PFSK-1 (cell line): ENCODE data around the gene CD44.

ENCODE experiments used
- FOXP2 ChIP-seq: optimal IDR thresholded peaks from 2 replicates; pipeline ENCODE3; 2011; ENCODE audit warnings: borderline replicate concordance, control low read depth, inconsistent platforms; ENCODE audit not compliant: insufficient read depth; ENCODE audit errors: extremely low read length, extremely low read depth
- POLR2AphosphoS5 ChIP-seq: IDR thresholded peaks from 2 replicates; pipeline ENCODE4 v1.6.1; 2012; ENCODE audit warnings: low read depth, mild to moderate bottlenecking, control low read depth, low read length, moderate library complexity
- SIN3A ChIP-seq: IDR thresholded peaks from 2 replicates; pipeline ENCODE4 v1.6.1; 2012; ENCODE audit warnings: mild to moderate bottlenecking, low read length, moderate library complexity, borderline replicate concordance; ENCODE audit not compliant: insufficient read depth
- TAF1 ChIP-seq: IDR thresholded peaks from 2 replicates; pipeline ENCODE4 v1.6.1; 2012; ENCODE audit warnings: low read length, control low read depth, borderline replicate concordance; ENCODE audit not compliant: insufficient read depth
- TF ChIP-seq, protein P1 (sequence below), 2 experiments: IDR thresholded peaks; 2 replicates each; pipeline versions ENCODE4 v1.6.1 to v1.8.0; 2011 to 2012; ENCODE audit warnings: low read depth in 2 of 2, low read length in 2 of 2, control low read depth in 1 of 2, inconsistent platforms in 1 of 2, mild to moderate bottlenecking in 1 of 2, moderate library complexity in 1 of 2; ENCODE audit not compliant: insufficient read depth in 1 of 2

CD44 gene

DNA sequence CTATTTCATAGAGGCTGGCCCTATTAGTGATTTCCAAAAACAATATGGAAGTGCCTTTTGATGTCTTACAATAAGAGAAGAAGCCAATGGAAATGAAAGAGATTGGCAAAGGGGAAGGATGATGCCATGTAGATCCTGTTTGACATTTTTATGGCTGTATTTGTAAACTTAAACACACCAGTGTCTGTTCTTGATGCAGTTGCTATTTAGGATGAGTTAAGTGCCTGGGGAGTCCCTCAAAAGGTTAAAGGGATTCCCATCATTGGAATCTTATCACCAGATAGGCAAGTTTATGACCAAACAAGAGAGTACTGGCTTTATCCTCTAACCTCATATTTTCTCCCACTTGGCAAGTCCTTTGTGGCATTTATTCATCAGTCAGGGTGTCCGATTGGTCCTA lies 91.4 kb downstream of the CD44 start:
- TF ChIP-seq, protein P1, sequence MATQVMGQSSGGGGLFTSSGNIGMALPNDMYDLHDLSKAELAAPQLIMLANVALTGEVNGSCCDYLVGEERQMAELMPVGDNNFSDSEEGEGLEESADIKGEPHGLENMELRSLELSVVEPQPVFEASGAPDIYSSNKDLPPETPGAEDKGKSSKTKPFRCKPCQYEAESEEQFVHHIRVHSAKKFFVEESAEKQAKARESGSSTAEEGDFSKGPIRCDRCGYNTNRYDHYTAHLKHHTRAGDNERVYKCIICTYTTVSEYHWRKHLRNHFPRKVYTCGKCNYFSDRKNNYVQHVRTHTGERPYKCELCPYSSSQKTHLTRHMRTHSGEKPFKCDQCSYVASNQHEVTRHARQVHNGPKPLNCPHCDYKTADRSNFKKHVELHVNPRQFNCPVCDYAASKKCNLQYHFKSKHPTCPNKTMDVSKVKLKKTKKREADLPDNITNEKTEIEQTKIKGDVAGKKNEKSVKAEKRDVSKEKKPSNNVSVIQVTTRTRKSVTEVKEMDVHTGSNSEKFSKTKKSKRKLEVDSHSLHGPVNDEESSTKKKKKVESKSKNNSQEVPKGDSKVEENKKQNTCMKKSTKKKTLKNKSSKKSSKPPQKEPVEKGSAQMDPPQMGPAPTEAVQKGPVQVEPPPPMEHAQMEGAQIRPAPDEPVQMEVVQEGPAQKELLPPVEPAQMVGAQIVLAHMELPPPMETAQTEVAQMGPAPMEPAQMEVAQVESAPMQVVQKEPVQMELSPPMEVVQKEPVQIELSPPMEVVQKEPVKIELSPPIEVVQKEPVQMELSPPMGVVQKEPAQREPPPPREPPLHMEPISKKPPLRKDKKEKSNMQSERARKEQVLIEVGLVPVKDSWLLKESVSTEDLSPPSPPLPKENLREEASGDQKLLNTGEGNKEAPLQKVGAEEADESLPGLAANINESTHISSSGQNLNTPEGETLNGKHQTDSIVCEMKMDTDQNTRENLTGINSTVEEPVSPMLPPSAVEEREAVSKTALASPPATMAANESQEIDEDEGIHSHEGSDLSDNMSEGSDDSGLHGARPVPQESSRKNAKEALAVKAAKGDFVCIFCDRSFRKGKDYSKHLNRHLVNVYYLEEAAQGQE (IDR thresholded peaks at IDR 0.05; ENCODE audit: insufficient read depth in 1 of 2, low read depth in 2 of 2, low read length in 2 of 2): no peak
- TF ChIP-seq POLR2AphosphoS5: no peak
- TF ChIP-seq FOXP2: no peak

DNA sequence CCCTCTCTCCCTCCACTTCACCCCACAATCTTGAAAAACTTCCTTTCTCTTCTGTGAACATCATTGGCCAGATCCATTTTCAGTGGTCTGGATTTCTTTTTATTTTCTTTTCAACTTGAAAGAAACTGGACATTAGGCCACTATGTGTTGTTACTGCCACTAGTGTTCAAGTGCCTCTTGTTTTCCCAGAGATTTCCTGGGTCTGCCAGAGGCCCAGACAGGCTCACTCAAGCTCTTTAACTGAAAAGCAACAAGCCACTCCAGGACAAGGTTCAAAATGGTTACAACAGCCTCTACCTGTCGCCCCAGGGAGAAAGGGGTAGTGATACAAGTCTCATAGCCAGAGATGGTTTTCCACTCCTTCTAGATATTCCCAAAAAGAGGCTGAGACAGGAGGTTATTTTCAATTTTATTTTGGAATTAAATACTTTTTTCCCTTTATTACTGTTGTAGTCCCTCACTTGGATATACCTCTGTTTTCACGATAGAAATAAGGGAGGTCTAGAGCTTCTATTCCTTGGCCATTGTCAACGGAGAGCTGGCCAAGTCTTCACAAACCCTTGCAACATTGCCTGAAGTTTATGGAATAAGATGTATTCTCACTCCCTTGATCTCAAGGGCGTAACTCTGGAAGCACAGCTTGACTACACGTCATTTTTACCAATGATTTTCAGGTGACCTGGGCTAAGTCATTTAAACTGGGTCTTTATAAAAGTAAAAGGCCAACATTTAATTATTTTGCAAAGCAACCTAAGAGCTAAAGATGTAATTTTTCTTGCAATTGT lies 92.3 kb downstream of the CD44 start:
- TF ChIP-seq TAF1: no peak

DNA sequence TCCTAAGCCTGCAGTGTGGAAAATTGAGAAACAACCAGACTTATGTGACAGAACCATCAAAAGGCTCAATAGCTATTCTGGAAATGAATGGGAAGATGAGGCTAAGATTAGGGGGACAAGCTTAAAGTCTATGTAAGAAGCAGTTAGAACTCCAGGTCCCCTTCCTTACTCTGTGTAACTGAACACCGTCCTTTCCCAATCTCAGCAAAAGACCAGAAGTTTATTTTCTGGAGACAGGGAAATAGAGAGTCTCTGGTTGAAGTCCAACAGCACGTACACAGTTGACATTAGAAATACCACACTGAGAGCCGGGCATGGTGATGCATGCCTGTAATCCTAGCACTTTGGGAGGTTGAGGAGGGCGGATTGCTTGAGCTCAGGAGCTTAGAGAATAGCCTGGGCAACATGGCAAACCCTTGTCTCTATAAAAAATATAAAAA lies 93.9 kb downstream of the CD44 start:
- TF ChIP-seq FOXP2 (no peak), SIN3A (no peak), POLR2AphosphoS5 (no peak), TAF1 (no peak)
- TF ChIP-seq, protein P1 (IDR thresholded peaks at IDR 0.05; ENCODE audit: insufficient read depth in 1 of 2, low read depth in 2 of 2, low read length in 2 of 2): no peak

DNA sequence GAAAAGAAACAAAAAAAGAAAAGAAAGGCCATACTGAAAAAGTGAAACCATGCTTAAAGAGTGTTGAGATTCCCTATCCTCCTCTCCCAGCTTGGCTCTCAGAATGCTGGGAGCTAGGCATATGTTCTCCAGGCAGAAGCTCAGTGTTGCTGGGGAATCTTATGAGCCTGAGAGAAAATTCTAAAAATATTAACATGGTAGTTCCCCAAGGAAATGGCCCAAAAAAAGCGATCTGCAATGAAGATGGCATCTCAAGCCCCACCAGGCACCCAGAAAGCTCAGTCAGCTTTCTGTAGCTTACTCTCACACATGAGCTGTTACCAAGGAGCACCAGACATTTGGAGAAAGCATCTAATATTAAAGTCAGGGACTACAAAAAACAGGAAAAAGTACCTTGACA lies 94.5 kb downstream of the CD44 start:
- TF ChIP-seq, protein P1 (IDR thresholded peaks at IDR 0.05; ENCODE audit: insufficient read depth in 1 of 2, low read depth in 2 of 2, low read length in 2 of 2): no peak
- TF ChIP-seq SIN3A (no peak), POLR2AphosphoS5 (no peak), FOXP2 (no peak), TAF1 (no peak)

DNA sequence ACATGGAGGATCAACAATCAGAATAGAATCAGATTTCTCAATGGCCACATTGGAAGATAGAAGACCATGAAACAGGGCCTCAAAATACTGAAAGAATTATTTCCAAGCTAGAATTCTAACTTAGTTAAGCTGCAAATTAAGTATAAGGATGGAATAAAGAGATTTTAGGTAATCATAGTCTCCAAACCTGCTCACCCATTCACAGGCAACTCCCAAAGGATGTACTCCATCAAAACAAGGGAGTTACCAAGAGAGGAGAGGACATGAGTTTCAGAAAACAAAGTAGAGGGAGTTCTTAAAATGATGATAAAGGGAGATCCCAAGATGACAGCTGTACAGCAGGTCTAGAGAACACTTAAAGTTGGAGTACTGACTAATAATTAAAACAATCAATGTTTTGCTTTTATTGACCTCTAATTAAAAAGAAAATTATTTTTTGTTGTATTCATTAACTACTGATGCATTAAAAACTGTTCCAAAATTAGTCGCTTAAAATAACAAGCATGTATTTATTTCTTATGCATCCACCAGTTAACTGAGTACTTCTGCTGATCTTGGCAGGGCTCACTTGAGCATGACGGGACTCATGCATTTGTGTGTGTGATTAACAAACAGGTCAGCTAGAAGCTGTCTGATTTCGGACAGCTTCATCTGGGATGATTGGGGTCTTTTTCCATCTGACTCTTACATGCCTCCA lies 95.6 kb downstream of the CD44 start:
- TF ChIP-seq POLR2AphosphoS5 (no peak), TAF1 (no peak), SIN3A (no peak), FOXP2 (no peak)
- TF ChIP-seq, protein P1 (IDR thresholded peaks at IDR 0.05; ENCODE audit: insufficient read depth in 1 of 2, low read depth in 2 of 2, low read length in 2 of 2): no peak
